ENCODE measurements around the gene CRISPLD2.

DNA sequence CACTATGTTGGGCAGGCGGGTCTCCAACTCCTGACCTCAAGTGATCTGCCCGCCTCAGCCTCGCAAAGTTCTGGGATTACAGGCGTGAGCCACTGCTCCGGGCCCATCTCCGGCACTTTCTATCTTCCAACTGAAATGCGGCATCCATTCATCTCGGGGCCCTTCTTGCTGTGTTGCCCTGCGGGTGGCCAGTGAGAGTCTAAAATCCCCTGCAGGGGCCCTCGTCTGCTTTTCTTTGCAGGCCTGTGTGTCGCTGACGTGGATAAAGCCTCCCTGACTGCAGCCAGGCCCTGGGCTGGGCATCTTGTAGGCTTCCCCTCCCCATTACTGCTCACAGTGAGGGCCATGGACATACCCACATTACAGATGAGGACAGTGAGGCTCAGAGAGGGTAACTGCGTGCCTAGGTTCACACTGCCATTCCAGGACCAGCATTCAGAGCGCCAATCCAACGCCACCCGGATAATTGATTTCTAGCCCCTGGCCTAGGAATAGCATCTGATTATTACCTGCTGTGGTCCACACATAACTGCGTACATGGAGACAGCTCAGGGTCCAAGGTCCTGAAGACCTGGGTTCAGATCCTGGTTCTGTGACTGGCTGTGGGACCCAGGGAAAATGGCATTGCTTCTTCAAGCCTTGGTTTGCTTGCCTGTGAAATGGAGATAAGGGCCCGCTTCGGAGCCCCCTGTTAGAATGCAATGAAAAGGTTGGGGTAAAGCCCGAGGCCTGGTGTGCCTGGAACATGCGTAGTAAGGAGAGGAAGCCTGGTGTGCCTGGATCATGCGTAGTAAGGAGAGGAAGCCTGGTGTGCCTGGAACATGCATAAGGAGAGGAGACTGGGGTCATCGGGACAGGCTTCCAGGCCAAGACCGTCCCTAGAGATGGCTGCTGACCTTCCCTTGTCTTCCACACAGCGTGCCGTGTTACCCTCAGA lies 25.0 kb downstream of the CRISPLD2 start:
- TF ChIP-seq, protein P1, sequence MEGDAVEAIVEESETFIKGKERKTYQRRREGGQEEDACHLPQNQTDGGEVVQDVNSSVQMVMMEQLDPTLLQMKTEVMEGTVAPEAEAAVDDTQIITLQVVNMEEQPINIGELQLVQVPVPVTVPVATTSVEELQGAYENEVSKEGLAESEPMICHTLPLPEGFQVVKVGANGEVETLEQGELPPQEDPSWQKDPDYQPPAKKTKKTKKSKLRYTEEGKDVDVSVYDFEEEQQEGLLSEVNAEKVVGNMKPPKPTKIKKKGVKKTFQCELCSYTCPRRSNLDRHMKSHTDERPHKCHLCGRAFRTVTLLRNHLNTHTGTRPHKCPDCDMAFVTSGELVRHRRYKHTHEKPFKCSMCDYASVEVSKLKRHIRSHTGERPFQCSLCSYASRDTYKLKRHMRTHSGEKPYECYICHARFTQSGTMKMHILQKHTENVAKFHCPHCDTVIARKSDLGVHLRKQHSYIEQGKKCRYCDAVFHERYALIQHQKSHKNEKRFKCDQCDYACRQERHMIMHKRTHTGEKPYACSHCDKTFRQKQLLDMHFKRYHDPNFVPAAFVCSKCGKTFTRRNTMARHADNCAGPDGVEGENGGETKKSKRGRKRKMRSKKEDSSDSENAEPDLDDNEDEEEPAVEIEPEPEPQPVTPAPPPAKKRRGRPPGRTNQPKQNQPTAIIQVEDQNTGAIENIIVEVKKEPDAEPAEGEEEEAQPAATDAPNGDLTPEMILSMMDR (IDR thresholded peaks at IDR 0.05), result no peak
- TF ChIP-seq ZFX (IDR thresholded peaks at IDR 0.05; ENCODE audit: borderline replicate concordance), result no peak

Measured in 22Rv1 (cell line).